Esophagus squamous epithelium (tissue), 4 donors: Measurements from ENCODE around the gene ARSI.

Experiments
- POLR2A ChIP-seq, 4 donors: fragments of 450-650 bp; IDR thresholded peaks; one replicate each; pipeline ENCODE4 v1.6.1; 2017; ENCODE audit warnings: antibody characterized with exemption in 4 of 4, mild to moderate bottlenecking in 4 of 4, moderate library complexity in 3 of 4
- TF ChIP-seq, protein P1 (sequence below), 6 experiments: fragments of 450-650 bp in 4 of 6; fragments of 200-600 bp in 2 of 6; sonication (generic) in 2 of 6; IDR thresholded peaks; one replicate each; pipeline ENCODE4 v1.5.1; 2016 to 2019; ENCODE audit warnings: antibody characterized with exemption in 6 of 6, mild to moderate bottlenecking in 4 of 6, moderate library complexity in 4 of 6

DNA sequence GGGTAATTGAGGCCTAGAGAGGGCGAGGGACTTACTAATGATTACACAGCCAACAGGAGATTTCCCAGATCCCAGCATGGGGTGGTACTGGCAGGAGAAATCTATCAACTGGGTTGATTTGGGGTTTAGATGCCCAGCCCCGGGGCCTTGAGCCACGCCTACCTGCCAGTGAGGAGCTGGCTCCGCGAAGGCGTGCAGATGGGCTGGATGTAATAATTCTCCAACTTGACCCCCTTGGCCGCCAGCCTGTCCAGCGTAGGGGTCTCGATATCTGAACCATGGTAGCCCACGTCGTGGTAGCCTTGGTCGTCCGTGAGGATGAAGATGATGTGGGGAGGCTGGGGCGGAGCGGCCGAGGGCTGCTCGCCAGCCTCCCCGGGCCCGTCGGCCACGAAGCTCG is 804 bp downstream of the ARSI start:
- TF ChIP-seq, protein P1, sequence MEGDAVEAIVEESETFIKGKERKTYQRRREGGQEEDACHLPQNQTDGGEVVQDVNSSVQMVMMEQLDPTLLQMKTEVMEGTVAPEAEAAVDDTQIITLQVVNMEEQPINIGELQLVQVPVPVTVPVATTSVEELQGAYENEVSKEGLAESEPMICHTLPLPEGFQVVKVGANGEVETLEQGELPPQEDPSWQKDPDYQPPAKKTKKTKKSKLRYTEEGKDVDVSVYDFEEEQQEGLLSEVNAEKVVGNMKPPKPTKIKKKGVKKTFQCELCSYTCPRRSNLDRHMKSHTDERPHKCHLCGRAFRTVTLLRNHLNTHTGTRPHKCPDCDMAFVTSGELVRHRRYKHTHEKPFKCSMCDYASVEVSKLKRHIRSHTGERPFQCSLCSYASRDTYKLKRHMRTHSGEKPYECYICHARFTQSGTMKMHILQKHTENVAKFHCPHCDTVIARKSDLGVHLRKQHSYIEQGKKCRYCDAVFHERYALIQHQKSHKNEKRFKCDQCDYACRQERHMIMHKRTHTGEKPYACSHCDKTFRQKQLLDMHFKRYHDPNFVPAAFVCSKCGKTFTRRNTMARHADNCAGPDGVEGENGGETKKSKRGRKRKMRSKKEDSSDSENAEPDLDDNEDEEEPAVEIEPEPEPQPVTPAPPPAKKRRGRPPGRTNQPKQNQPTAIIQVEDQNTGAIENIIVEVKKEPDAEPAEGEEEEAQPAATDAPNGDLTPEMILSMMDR (IDR thresholded peaks at IDR 0.05) = no peak
- no peak for TF ChIP-seq POLR2A (IDR thresholded peaks at IDR 0.05)
